Inflammatory macrophage treated with lipopolysaccharide for 4 hours (primary cell): Measurements from ENCODE around the gene TSSK2.

Experiments used
- DNase-seq: peaks from one replicate; pipeline ENCODE4 v3.0.0-alpha.2; 2020

Gene TSSK2

GRCh38 chr22:19172213-19173046 lies 41.3 kb downstream of the TSSK2 start:
- no peak for DNase-seq

DNA sequence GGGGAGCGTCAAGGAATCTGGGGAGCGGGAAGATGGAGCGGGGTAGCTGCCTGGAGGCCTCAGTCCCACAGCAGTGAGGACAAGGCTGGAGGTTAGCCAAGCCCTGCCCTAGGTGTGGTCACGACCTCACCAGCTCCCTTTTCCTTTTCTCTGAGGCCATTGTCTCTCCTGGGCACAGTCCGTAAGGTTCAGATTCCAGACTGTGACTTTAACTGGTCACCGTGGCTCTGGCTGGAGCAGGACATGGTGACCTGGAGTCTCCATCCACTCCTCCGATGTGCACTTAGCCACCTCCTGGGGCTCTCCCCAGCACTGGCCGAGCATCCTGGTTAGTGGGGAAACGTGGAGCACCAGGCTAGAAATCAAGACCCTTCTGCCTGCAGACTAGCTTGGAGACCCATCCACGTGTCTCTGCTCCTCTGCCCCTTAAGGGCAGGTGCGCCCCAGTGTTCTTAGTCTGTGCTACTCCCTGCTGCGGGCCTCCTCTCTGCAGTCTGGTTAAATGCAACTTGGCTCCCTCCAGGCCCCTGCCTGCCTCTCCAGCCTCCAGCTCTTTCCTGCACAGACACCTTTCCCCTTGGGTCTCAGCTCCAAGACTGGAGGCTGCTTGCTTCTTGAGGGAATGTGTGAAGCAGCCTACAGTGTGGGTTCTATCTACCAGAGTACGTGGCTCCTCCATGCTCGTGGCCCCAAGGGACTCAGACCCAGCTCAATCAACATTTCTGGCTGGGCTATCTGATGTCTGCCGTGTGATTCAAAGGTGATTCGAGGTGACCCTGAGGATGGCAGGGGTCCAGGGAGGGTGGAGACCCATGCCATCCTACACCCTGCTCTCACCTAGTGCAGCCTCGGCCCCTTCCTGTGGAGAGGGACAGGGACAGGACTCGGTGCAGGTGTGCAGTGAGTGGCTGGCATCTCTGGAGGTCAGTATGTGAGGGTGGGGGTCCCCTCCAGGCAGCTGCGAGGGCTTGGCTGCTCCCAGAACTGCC lies 42.2 kb downstream of the TSSK2 start:
- no peak for DNase-seq

DNA sequence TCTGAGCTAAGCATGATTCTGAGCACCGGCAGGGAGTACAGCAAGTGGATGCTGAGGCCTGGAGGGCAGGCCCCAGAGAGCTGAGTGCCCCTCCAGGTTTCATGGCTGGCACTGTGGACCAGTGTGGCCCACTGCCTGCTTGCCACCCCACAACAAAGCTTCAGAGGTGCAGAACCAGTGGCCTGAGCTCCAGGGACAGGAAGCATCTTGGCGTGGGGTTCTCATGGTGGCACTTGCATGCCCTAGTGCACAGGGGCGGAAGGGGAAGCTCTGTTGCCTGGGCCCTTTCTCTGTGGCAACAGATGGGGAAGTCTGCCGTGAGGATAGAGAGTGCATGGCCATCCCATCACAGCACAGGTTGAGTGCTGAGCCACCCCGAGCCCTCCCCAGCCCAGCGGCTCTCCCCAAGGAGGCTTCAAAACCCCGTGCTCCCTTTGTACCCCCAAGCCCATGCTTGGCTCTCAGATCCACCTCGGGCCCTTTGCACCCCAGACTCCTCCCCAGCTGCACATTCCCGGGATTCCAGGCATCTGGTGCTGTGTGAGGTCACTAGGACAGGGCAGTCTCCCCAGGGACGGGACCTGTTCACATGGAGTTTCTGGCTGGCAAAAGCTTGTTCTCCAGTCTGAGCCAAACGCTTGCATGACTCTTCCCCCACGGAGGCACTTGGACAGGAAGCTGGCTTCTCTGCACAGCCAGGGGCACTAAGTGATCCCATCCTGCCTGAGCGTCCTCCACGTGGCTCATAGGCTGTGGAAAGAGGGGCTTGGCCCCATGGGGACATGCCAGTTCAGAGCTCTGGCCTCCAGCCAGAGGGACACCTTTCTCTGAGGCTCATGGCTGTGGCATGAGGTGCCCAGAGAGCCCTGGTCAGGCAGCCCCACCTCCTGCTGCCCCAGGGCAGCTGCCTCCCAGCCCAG lies 43.3 kb downstream of the TSSK2 start:
- peak; percentile 42 for DNase-seq

DNA sequence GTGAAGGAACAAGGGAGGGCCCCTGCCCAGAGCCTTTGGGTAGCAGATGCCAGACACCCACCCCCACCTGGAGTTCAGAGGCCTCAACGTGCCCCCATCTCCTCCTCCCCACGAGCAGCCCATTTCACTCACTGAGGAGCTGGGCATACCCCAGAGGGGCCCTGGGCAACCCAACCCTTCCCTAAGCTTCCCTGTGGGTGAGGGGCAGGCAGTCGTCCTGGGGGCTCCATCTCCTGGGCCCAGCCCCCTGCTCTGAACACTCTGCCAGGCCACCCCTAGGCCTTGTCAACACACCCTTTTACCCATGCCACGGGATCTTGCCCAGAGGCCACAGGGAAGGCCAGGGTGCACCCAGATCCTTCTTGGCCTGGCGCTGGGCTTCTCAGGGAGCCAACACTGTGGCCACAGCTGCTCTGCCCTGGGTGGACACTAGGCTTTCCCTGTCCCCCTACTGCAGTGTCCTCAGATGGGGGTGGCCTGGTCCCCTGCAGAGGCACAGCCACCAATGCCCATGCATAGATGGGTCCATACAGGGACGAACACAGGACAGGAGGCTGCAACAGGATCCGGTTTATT lies 44.0 kb downstream of the TSSK2 start:
- DNase-seq = no peak

DNA sequence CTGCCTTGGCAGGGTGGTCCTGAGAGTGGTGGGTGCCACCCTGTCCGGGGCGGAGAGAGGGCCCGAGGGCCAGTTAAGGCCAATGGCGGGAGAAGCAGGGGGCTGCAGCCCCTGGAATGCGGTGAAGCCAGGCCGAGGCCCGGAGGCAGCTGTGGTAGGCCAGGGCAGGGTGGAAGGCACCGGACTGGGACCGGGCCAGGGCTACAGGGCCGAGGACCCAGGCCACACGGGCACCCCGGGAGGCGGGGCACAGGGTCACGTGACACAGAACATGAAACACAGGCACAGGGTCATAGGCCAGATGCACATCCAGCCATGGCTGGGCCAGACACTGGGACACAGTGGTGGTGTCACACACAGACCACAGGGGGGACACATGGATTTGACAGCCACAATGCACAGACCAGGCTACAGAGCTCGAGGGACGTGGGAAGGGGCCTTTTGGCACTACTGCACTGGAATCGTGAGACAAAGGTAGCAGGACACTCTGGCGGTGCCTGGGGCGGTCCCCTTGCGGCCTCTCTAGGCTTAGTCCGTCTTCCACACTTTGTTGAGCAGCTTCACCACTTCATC lies 44.6 kb downstream of the TSSK2 start:
- DNase-seq = no peak

DNA sequence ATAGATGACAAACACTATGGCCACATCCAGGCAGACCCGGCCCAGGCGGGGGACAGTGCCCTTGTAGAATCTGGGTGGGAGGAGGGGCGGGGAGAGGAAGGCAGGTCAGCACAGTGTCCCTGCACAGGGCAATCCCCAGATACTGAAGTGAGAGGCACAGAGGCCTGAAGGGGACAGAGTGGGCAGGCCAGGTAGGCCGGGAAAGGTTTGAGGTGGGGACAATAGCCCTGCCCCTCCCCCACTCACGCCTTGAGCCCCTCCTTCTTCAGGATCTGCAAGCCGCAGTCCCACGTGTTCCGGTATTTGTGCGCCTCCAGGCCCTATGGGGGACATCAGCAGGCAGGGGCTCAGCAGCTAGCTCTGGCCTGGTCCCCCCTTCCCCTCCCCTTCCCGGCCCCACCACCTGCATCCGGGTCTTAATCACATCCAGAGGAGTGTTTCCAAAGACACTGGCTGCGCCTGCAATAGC lies 45.1 kb downstream of the TSSK2 start:
- DNase-seq = no peak

DNA sequence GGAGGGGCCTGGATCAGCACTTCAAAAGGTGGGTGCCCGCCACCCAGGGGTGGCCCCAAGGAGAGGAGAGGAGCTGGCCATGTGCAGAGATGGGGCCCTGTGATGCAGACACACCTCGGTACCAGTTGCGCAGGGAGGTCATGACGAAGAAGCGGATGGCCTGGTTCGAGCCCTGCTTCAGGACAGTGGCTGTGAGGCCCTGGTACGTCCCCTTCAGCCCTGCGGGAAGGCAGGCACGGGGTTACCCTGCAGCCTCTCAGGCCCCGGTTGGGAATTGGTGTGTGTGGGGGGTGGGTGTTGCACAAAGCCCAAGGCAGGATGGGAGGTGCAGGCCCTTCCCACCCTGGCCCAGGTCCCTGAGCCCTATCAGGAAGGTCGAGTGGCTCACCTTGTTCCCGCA lies 45.6 kb downstream of the TSSK2 start:
- DNase-seq = no peak

DNA sequence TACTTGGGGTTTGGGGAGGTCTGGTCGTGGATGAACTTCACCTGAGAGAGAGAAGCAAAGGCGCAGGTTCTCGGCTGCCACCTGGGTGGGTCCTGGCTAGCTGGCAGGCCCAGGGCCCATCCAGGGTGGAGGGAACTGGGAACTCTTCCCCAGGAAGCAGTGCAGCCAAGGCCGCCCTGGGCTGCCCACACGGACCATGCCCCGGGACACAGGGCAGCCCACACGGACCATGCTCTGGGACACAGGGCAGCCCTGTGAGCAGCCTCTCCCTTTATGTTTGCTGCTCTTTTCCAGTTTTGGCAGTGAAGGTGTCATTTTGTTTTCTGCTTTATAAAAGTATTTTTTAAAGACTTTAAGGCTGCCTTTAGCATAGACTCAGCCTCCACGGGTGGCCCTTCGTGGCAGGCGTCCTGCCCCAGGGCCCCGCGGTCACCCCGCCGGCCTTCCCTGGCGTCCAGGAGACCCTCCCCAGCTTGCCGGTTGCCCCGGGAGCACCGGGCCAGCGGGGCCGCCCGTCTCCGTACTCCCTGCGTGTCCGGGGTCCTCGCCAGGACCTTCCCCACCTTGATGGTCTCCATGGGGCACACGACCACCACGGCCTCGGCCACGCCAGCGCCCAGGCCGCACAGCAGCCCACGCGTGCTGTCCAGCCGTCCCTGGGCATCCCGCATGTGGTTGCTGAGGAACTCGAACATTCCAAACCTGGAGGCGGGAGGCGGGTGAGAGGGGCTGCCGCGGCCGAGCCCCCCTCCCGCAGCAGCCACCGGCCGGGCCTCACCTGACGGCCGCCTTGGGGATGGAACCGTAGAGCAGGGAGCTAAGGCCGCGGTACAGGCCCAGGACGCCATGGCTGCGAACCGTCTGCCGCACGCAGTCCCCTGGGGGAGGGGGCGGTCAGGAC lies 46.3 kb downstream of the TSSK2 start:
- DNase-seq = no peak

GRCh38 chr22:19178065-19178656 lies 47.1 kb downstream of the TSSK2 start:
- DNase-seq = peak; percentile 20

DNA sequence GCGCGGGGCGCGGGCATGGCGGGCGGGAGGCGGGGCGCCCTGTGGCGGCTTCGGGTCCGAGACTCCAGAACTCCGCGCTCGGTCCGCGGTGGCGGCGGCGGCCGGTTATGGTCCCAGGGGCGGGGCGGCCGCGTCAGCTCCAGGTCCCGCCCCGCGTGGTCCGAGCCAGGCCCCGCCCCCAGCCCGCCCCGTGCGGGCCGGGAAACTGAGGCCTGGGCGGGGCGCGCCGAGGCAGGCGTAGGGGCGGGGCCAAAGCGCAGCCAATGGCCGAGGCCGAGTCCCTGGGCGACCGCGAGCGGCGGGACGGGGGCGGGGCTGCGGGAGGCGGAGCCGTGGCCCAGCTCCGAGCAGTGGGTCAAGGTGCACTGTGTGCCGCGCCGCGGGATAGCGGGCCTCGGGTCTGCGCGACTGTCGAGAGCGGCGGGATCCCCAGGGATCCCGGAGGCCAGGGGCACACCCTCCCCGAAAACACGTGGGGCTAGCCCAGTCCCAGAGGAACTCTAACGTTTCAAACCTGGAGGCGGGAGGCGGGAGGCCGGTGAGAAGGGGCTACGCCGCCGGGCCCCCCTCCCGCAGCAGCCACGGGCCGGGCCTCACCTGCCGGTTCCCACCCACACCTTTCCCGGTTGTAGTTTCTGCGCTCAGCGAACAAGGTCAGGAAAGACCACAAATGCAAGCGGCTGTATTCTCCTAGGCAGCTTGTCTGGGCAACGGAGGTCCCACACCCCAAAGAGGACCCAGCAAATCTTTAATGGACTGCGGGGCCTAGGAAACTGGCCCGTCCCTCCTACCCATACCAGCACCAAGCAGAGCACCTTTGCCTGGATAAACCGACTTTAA lies 47.8 kb downstream of the TSSK2 start, which contains the start of gene SLC25A1:
TSS of gene SLC25A1 (minus strand) at position 80 of the 840 bp plus-strand sequence. CDS start at position 17, 63 bp downstream.
- peak; percentile 91 for DNase-seq

DNA sequence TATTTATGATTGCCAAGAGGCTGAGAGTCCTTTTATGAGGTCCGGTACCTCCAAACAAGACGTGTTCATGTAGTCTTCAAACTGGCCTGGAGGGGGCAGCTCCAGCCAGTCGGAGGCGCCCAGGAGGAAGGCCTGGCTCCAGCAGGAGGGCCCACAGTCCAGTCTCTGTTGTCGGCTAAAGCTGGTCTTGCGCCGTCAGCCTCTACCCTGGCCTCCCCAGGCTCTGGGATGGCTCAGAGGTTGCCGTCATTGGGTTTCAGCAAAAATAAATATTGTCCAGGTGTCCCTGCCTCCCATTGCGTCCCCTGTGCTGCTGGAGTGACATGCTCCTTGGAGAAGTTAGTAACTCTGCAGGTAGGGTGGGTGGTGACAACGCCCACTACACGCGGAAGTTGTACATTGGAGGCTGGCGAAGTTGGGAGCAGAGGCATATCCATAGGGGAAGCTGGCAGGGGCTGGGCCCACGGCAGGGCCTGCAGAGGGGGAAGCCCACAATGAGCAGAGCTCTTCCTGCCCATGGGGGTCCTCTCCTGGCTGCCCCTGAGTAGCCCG lies 48.5 kb downstream of the TSSK2 start:
- DNase-seq = peak; percentile 57

DNA sequence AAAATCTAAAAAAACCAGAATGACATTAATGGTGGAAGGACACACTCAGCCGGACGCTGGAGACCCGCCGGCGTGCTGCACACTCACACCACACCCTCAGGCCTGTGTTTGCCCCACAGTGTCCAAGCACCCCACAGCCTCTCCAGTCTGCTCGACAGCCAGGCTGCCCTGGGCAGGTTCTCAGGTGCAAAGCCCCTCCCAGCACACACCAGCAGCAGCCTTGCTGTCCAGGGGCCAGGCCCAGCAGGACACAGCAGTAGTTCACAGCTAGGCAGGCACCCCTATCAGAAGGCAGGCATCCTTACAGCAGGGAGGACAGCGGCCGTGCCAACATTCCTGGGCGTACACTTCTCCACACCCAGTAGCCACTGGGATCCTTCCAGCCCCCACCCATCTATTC lies 49.1 kb downstream of the TSSK2 start:
- no peak for DNase-seq

- no peak for DNase-seq
Observed at GRCh38 chr22:19180740-19181410, 49.8 kb downstream of the TSSK2 start.

- no peak for DNase-seq
Observed at GRCh38 chr22:19181786-19182471, 50.8 kb downstream of the TSSK2 start.
